GM10266 (cell line): ENCODE data around the gene ATP9B.

Experiments
- DNase-seq: peaks from one replicate; pipeline ENCODE4 v3.0.0; 2012; ENCODE audit errors: extremely low spot score
- CTCF ChIP-seq: IDR thresholded peaks from 2 replicates; pipeline ENCODE4 v1.5.1; 2012; ENCODE audit warnings: mild to moderate bottlenecking, low read depth; ENCODE audit not compliant: control insufficient read depth, insufficient read depth; ENCODE audit errors: missing control alignments

Gene ATP9B

GRCh38 chr18:79129120-79129519 is 59.9 kb downstream of the ATP9B start:
- no peak for TF ChIP-seq CTCF
- DNase-seq, result no peak

GRCh38 chr18:79133724-79134123 is 64.5 kb downstream of the ATP9B start:
- no peak for TF ChIP-seq CTCF
- no peak for DNase-seq

- DNase-seq, result no peak
- TF ChIP-seq CTCF, result no peak
Measured at GRCh38 chr18:79135924-79136323, 66.7 kb downstream of the ATP9B start.

- no peak for TF ChIP-seq CTCF
- DNase-seq, result no peak
Measured at GRCh38 chr18:79136742-79137141, 67.5 kb downstream of the ATP9B start.

GRCh38 chr18:79139206-79139605 is 70.0 kb downstream of the ATP9B start:
- no peak for TF ChIP-seq CTCF
- no peak for DNase-seq

GRCh38 chr18:79147014-79147413 is 77.8 kb downstream of the ATP9B start:
- no peak for TF ChIP-seq CTCF
- DNase-seq, result no peak

GRCh38 chr18:79151191-79151590 is 82.0 kb downstream of the ATP9B start:
- TF ChIP-seq CTCF, result no peak
- no peak for DNase-seq
